GM18519 (cell line): ENCODE data around the gene PIM3.
"Not testable (repeated sequence)": the region's sequence is repeated elsewhere in the genome, so short reads cannot be mapped to it uniquely, and the experiment has no call there.

Experiments
- ATAC-seq: cut with Tn5 transposase; IDR thresholded peaks from one replicate; pipeline ENCODE4 v1.9.1; 2021; ENCODE audit warnings: mild to moderate bottlenecking, moderate library complexity; ENCODE audit not compliant: unreplicated experiment, low FRiP score

The PIM3 gene

GRCh38 chr22:49981799-49982198 is 21.2 kb downstream of the PIM3 start:
- not testable (repeated sequence) for ATAC-seq

DNA sequence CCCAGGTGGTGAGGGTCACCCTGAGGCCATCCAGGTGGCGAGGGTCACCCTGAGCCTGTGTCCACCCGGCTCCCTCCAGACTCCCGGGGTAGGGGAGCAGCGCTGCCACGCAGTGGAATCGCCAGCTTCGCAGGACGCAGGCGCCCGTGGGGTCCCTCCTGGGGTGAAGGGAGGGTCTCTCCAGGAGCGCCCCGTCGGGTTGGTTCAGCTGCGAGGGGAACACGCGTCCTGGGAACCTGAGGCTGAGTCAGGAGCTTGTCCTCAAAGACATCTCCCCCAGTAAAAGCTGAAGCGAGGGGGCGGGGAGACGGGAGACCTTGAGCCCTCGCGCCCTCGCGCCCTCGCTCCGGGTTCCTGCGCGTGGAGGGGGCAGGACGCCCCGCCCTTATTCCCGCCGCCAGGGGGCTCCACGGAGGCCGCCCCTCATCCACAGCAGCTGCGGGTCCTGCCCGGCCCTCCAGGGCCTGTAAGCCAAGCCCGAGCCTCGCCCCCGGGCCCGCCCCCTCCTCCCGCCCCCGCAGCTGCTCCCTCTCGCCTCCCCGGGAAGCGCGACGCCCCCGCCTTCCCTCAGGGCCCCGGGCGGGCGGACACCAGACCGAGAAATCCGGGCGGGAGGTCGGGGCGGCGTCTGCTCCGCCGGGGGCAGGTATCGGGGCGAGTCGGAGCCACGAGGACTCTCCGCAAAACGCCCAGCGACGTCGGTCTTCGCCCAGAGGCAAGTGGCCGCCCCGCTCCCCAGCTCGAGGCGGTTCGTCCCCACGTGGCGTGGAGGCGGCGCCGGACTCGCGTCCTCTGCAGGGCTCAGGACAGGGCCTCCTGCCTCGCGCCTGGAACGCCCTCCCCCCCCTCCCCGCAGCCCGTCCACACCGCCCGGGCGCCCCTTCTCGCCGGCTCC is 22.8 kb downstream of the PIM3 start:
- ATAC-seq = no peak

- ATAC-seq = no peak
Measured at GRCh38 chr22:49986325-49986724, 25.8 kb downstream of the PIM3 start.

GRCh38 chr22:49989826-49990225 is 29.3 kb downstream of the PIM3 start:
- not testable (repeated sequence) for ATAC-seq

GRCh38 chr22:49991167-49991566 is 30.6 kb downstream of the PIM3 start:
- ATAC-seq = no peak

DNA sequence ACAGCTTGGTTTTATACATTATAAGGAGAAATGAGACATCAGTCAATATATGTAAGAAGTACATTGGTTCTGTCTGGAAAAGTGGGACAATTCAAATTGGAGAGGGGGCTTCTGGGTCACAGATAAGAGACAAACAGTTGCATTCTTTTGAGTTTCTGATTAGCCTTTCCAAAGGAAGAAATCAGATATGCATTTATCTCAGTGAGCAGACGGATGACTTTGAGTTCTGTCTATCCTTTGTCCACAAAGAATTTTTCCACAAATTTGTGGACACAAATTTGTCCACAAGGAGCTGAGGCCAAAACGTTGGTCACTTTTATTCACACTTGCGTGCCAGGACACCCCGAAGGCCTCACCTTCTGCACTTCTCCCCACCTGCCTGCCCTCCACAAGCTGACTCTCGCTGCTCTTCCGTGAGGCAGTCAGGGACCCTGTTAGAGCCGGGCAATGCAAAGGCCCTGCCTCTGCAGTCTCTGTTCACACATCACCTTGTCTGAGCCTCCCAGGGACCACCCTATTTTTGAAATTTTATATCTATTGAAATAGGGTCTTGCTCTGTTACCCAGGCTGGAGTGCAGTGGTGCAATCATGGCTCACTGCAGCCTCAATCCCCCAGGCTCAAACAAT is 31.4 kb downstream of the PIM3 start:
- no peak for ATAC-seq

DNA sequence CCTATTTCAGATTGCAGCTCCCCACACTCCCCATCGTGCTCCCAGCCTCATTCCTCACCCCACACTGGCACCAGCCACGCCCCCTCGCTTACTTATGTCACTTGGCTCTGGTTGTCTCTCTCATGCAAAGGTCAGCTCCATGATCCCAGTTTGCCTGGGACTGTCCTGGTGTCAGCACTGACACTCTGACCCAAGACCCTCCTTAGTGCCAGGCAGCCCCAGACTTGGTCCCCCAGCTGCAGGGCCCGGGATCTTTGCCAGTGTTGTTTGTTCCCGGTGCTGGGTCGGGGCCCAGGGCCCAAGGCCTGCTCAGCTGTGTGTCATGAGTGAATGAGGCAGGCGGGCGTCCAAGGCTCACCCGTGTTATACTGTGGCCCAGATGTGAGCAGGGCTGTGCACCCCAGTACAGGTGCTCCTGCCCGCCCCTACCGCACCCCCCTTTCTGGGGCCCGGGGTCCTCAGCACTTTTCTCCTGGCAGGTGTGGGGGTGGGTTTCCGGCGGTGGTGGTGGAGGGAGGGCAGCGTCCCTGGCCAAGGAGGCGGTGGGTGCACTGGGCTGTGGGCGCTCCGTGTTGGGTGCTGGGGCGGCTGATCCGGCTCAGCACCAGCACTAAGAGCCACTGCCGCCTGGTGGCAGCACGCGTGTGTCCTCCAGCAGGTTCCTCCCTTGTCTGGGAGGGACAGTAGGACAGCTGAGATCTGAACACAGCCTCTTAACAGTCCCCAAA is 32.5 kb downstream of the PIM3 start:
- ATAC-seq = no peak

GRCh38 chr22:49993649-49994360 is 33.2 kb downstream of the PIM3 start:
- no peak for ATAC-seq

DNA sequence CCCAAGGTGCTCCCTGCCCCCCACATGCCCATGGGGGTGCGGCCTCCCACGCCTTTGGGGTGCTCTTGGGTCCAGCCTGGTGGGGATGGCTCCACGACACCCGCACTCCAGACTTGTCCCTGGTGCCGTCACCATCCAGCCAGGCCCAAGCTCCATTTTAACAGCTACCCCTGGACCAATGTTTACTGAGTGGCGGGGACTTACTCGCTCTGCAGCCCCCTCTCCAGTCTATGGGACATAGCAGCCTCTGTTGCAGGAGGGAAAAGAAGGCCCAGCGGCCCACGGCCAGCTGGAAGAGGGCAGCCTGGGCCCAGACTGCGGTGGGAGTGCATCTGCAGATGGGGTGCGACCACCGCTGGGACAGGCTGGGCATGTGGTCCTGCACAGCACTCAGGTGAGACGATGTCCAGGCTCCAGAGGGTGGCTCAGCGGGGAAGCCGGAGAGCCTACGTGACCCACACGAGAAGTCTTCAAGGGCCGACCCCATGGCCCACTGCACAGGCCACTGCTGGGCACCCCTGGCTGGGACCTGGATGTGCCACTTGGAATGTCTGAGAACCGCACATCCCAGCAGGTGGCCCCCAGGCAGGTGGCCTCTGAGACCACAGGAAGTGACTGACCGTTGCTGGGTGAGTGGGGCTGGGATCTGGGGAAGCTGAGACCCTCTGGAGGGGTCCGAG is 33.9 kb downstream of the PIM3 start:
- ATAC-seq = no peak

DNA sequence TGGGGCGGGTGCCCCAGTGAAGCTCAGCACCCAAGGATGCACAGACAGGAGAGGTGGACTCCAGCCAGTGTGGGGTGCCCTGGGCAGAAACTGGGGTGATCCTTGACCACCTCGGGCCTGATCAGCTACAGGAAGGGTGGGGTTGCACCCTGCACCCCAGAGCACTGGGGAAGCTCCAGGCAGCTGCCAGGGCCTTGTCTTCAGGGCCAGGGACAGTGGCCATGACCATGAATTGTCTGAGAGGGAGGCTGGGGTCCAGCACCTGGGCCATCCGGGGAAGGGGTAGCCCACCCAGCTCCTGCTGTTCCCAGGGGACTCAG is 34.4 kb downstream of the PIM3 start:
- ATAC-seq = no peak

DNA sequence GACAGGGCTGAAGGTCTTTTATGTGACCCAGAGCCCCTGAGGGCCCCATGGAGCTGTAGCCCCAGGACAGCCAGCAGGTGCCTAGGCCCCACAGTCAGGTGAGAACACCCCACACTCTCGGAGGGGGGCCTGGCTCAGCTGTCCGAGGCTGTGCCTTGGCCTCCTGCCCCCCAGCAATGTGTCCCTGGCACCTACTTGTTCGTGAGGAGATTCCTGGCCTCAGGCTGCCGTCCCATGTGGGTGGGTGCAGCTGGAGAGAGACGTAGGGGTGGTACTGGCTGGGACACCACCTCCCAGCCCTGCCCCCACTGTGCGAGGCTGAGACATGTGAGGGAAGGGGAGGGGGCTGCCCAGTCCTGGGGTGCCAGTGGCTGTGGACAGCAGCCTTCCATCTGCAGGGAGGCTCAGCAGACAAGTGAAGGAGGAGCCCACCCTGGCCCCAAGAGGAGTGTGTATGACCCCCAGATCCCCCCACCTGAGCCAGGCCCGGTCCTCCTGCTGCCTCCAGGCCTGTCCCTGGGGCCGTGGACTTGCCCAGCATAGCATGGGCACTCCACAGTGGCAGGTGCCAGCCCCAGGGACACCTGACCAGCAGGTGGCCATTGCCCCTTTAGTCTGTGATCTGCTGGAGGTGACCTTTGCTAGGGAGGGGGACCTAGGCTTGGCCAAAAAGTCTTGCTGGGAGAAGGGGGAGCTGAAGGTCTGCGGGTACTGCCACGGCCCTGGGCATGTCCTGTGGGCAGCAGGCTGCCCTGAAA is 35.0 kb downstream of the PIM3 start:
- no peak for ATAC-seq

DNA sequence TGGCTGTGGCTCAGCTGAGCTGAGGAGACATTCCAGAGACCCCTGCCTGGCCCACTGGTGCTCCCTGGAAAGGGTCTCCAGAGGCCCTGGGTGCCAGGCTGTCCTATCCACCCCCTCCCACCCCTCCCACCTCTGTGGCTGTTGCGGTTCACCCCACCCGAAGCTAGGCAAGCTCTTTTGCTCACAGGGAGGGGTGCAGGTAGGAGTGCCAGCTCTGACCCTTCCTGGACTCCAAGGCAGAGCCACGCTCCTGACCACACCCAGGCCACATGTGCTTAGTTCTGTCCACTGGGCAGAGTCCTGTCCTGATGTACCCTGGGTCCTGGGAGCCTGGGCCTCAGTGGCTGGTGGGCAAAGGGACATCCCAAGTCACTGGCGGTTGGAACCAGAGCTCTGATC is 35.5 kb downstream of the PIM3 start:
- ATAC-seq = no peak

DNA sequence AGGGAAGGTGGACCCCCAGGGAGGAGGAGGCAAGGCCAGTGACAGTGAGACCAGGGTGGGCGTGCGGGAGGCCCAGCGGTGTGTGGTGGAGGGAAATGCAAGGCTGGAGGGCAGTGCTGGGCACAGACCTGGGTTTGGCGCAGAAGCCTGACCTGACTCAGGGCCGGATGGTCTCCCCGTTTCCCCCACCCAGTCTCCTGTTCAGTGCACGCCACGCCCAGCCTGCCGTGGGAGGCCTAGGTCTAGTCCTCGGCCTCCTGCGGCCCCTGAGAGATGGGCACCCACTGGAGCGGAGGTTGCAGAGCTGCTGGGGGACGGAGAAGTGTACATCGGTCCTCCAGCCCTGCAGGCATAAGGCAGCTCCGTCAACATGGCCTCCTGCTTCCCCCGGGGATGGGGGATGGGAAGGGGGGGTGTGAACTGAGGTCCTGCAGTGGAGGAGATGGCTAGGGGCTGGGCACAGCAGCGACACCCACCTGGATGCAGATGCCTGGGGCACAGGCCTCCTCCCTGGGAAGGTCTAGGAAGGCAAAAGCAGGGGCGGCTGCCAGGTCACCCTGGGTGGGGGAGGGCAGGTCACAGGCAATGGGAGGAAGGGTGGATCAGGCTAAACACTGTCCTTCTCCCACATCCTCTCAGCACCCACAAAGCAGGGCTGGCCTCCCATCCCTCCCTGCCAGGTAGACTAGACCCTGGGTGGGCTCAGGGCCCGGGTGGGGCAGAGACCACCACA is 36.1 kb downstream of the PIM3 start:
- no peak for ATAC-seq

DNA sequence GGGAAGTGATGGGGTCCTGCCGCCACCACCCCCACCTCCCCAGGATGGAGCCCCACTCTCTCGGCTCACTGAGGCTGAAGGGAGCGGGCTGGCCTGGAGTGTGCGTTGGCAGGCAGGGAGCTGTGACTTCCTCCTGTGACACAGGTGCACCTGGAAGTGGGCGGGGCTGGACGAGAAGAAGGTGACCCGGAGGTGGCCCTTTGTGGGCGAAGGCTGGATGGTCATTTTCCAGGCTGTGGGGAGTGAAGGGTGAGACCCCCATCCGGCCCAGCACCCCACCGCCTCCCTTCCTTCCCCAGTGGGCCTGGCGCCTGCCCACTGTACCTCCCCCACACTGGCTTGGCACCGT is 36.7 kb downstream of the PIM3 start:
- ATAC-seq = no peak

GRCh38 chr22:49997932-49998717 is 37.6 kb downstream of the PIM3 start:
- ATAC-seq = no peak

DNA sequence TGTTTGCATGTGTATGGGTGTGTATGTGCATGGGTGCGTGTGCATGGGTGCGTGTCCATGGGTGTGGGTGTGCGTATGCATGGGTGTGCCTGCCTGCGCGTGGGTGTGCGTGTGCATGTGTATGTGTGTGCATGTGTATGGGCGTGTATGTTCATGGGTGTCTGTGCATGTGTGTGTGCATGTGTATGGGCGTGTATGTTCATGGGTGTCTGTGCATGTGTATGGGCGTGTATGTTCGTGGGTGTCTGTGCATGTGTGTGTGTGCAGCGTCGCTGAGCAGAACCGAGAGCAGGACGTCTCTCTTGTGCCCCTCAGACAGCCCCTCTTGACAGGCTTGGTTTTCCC is 38.1 kb downstream of the PIM3 start:
- ATAC-seq = no peak

- ATAC-seq = no peak
Measured at GRCh38 chr22:49999063-49999945, 38.7 kb downstream of the PIM3 start.
